Mesodermal cell (in vitro differentiated cells): ENCODE data around the gene NT5DC2.

Source experiments
- H3K27ac ChIP-seq: 2 replicates; pipeline ENCODE4 v1.7.0; 2013; ENCODE audit warnings: mild to moderate bottlenecking, low read depth, low read length, moderate library complexity; ENCODE audit not compliant: severe bottlenecking
- H3K36me3 ChIP-seq: 2 replicates; pipeline ENCODE4 v1.7.1; 2013; ENCODE audit warnings: mild to moderate bottlenecking, low read length, moderate library complexity; ENCODE audit not compliant: control insufficient read depth, insufficient read depth
- H3K4me1 ChIP-seq: one replicate; pipeline ENCODE4 v1.7.1; 2013; ENCODE audit warnings: mild to moderate bottlenecking, low read length; ENCODE audit not compliant: insufficient read depth, control insufficient read depth, poor library complexity, severe bottlenecking
- H3K4me3 ChIP-seq: 2 replicates; pipeline ENCODE4 v1.7.0; 2013; ENCODE audit warnings: low read length, control low read depth, mild to moderate bottlenecking; ENCODE audit not compliant: insufficient read depth, poor library complexity, severe bottlenecking; ENCODE audit errors: extremely low read depth
- H3K9me3 ChIP-seq: 2 replicates; pipeline ENCODE4 v1.7.1; 2013; ENCODE audit warnings: mild to moderate bottlenecking, low read length, moderate library complexity; ENCODE audit not compliant: control insufficient read depth
- WGBS, 2 experiments: methylation state at CpG; one replicate each; pipeline ENCODE4 v1.1.5; 2013; ENCODE audit warnings: missing lambda C conversion rate in 2 of 2; ENCODE audit not compliant: insufficient coverage in 2 of 2; 5-methylcytosine and 5-hydroxymethylcytosine counted together

NT5DC2 gene

GRCh38 chr3:52537165-52537620 lies 3.5 kb upstream of the NT5DC2 start:
- peaks cover 16% of the 10 kb centered on the region for H3K4me1 ChIP-seq
- H3K9me3 ChIP-seq = no peaks in the 10 kb centered on the region
- WGBS, 2 experiments = 15 to 25% methylated on average over 1 to 6 of the region's 6 CpGs
- peak overlapping the region; percentile 75 for H3K4me3 ChIP-seq
- H3K27ac ChIP-seq = peak overlapping the region; percentile 93
- peaks cover 33% of the 10 kb centered on the region for H3K36me3 ChIP-seq

- Histone ChIP-seq H3K4me3 (peak within 1 kb of the TSS; percentile 75), H3K27ac (peak within 1 kb of the TSS; percentile 93), H3K9me3 (no peaks in the 10 kb centered on the region), H3K36me3 (peaks cover 27% of the 10 kb centered on the region), H3K4me1 (peaks cover 18% of the 10 kb centered on the region)
- WGBS, 2 experiments = 0 to 1% methylated on average over 57 to 62 of the region's 65 CpGs
Observed at GRCh38 chr3:52536369-52537164, 2.9 kb upstream of the NT5DC2 start, which contains the start of gene UQCC5. TSS of gene UQCC5 (plus strand) at chr3:52536605. CDS start at chr3:52536756, 151 bp downstream.

- Histone ChIP-seq H3K9me3 (no peaks in the 10 kb centered on the region), H3K4me3 (no peak overlapping the region), H3K36me3 (peaks cover 22% of the 10 kb centered on the region), H3K27ac (peak overlapping the region; percentile 41), H3K4me1 (peaks cover 19% of the 10 kb centered on the region)
- 12 to 33% methylated on average over 6 to 7 of the region's 9 CpGs for WGBS, 2 experiments
Observed at GRCh38 chr3:52536112-52536368, 2.4 kb upstream of the NT5DC2 start.

GRCh38 chr3:52535411-52536111 lies 1.9 kb upstream of the NT5DC2 start:
- peaks cover 19% of the 10 kb centered on the region for H3K4me1 ChIP-seq
- H3K4me3 ChIP-seq = no peak overlapping the region
- WGBS, 2 experiments = 89 to 97% methylated on average over 12 to 17 of the region's 19 CpGs
- peaks cover 17% of the 10 kb centered on the region for H3K36me3 ChIP-seq
- no peaks in the 10 kb centered on the region for H3K9me3 ChIP-seq
- peak overlapping the region; percentile 41 for H3K27ac ChIP-seq

DNA sequence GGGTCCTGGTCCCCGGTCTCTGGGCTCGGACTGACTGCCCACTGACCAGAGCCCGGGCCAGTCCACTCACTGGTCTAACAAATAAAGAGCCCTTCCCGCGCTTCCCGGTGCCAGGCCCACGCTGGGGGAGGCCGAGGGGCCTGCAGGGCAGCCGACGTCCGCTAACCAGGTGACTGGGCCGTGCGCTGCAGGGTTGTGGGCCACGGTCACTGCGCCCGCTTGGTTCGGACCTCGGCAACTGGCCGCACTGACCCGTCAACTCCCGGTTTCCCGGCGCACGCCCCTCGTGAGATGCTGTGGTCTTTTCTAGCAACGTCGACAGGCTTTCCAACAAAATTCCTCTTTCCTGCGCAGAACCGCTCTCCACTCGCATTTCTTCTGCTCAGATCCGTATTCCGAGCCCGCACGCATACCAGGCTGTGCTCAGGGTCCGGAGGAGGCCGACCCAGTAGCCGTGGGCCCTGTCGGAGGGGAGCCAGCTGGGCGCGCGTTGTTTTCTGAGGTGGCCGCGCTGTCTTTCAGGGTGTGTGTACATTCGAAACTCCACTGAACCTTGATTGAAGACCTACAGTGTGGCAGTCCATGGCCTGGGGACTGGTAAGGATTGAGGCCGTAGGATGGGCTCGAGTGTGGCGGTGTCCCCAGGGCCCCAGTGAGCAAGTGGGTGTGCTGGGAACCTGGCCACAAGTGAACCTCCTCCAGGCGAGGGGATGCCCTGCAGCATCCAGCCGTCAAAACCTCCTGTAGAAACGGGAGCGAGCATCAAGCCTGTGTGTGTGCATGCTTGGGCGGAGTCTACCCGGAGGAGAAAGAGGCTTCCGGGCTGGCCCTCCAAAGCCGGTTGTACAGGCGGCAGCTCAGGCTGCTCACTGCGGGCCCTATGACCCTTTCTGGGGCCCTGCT lies 875 bp upstream of the NT5DC2 start:
- Histone ChIP-seq H3K9me3 (no peaks in the 10 kb centered on the region), H3K36me3 (peaks cover 15% of the 10 kb centered on the region), H3K4me3 (peak overlapping the region; percentile 53), H3K27ac (peak overlapping the region; percentile 16), H3K4me1 (peaks cover 19% of the 10 kb centered on the region)
- 68 to 73% methylated on average over 48 to 57 of the region's 57 CpGs for WGBS, 2 experiments

- peaks cover 9% of the 10 kb centered on the region for H3K4me1 ChIP-seq
- H3K27ac ChIP-seq = peak overlapping the region; percentile 73
- peak overlapping the region; percentile 80 for H3K4me3 ChIP-seq
- no peaks in the 10 kb centered on the region for H3K9me3 ChIP-seq
- H3K36me3 ChIP-seq = peaks cover 23% of the 10 kb centered on the region
- 0 to 1% methylated on average over 66 to 72 of the region's 78 CpGs for WGBS, 2 experiments
Observed at GRCh38 chr3:52532838-52533622, 627 bp downstream of the NT5DC2 start.

DNA sequence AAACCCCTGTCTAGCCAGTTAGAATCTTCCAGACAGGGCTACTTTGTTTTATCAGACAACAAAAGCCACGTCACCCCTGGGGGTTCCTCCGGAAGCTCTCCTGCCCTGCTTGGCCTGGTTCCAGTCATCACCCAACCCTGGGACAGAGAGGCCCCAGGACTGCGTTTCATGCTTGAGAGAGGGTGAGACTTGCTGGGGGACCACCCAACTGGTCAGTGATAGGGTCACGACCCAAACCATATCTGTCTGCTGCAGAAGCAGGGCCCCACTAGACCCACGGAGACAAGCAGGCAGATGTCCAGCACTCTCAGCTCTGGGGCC lies 1.2 kb downstream of the NT5DC2 start:
- Histone ChIP-seq H3K9me3 (no peaks in the 10 kb centered on the region), H3K4me1 (peaks cover 4% of the 10 kb centered on the region), H3K27ac (peak overlapping the region; percentile 73), H3K4me3 (peak overlapping the region; percentile 80), H3K36me3 (peaks cover 28% of the 10 kb centered on the region)
- WGBS, 2 experiments = 32% methylated on average over 5 of the region's 5 CpGs; no CpG with 5 or more reads in 1 of the 2 experiments

DNA sequence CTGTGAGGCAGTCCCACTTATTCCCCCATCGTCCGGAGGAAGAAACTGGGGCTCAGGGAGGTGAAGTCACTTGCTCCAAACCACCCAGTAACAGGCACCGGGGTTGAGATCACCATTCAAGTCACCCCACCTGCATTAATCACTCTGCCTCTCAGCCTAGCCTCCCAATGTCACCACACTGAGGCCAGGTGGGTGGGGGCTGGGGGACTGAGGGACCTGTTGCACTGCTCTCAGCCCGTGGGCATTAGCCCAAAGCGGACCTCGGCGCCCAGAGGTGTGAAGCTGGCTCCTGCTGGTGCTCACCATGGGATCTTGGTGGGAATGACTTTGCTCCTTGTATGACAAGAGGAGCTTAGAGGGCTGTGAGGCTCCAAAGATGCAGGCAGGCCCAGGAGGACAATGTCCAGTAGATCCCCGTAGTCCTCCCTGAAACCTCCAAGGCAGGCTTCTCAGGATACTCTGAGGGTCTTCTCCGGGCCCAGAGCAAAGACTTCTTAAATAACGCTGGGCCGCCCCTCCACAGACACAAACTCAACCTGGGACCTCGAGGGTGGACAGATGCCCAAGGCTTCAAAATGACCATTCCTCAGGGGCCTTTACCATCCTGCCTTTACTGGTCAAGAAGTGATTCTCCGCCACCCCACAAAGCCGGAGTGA lies 1.7 kb downstream of the NT5DC2 start:
- Histone ChIP-seq H3K9me3 (no peaks in the 10 kb centered on the region), H3K36me3 (peaks cover 33% of the 10 kb centered on the region), H3K27ac (peak overlapping the region; percentile 73), H3K4me1 (peaks cover 4% of the 10 kb centered on the region), H3K4me3 (peak overlapping the region; percentile 80)
- WGBS, 2 experiments = 91 to 96% methylated on average over 12 to 13 of the region's 14 CpGs

- Histone ChIP-seq H3K4me1 (peaks cover 4% of the 10 kb centered on the region), H3K36me3 (peaks cover 41% of the 10 kb centered on the region), H3K27ac (no peak overlapping the region), H3K4me3 (no peak overlapping the region), H3K9me3 (no peaks in the 10 kb centered on the region)
- WGBS, 2 experiments = 93 to 98% methylated on average over 8 of the region's 10 CpGs
Observed at GRCh38 chr3:52530918-52531826, 2.5 kb downstream of the NT5DC2 start.
